SK-N-SH (cell line): Measurements from ENCODE around the gene CDH22. TPM values are rescaled to one million over a fixed set of nuclear protein-coding genes. Genes with fewer than 3 reads are reported as not detected.

ENCODE experiments used
- CTCF ChIA-PET: fragments of 300-600, 350-600 bp; formaldehyde crosslinking; extraction: SDS; loops from one replicate; lab custom pipeline; 2021; lab: Yijun Ruan, JAX
- POLR2A ChIA-PET: fragments of 350-600 bp; sonication (Branson Sonifier 250); formaldehyde crosslinking; extraction: SDS; loops from one replicate; lab custom pipeline; 2020; ENCODE audit warnings: antibody characterized with exemption, inconsistent platforms; lab: Yijun Ruan, JAX
- DNase-seq: peaks from one replicate; pipeline ENCODE4 v3.0.0; 2012
- H2AFZ ChIP-seq: fragments of 200-600 bp; sonication (generic); 2 replicates; pipeline ENCODE4 v1.8.1; 2016; ENCODE audit warnings: antibody characterized with exemption, mild to moderate bottlenecking, low read depth
- H3F3A ChIP-seq: fragments of 200-600 bp; sonication (generic); replicated peaks from 2 replicates; pipeline ENCODE3; 2016; ENCODE audit warnings: antibody characterized with exemption, mild to moderate bottlenecking; ENCODE audit not compliant: insufficient read depth
- H3K27ac ChIP-seq, 2 experiments: fragments of 200-500 bp in 1 of 2; fragments of 200-600 bp in 1 of 2; sonication (Bioruptor generic) in 1 of 2; sonication (generic), shearing (Covaris generic) in 1 of 2; 2 replicates each; pipeline versions ENCODE4 v1.5.1 to v1.6.1; 2014 to 2016; ENCODE audit warnings: low read depth in 2 of 2, inconsistent platforms in 1 of 2, low read length in 1 of 2, mild to moderate bottlenecking in 1 of 2, mixed read lengths in 1 of 2
- H3K27me3 ChIP-seq: fragments of 200-600 bp; sonication (generic), shearing (Covaris generic); 2 replicates; pipeline ENCODE4 v1.6.1; 2016; ENCODE audit warnings: mixed run types; ENCODE audit not compliant: insufficient read depth
- H3K36me3 ChIP-seq, 2 experiments: fragments of 200-500 bp in 1 of 2; fragments of 200-600 bp in 1 of 2; sonication (Bioruptor generic) in 1 of 2; sonication (generic) in 1 of 2; replicated peaks in 1 of 2; 2 replicates each; pipeline versions ENCODE3 to v1.5.1; 2014 to 2016; ENCODE audit warnings: low read length in 1 of 2, mild to moderate bottlenecking in 1 of 2; ENCODE audit not compliant: insufficient read depth in 2 of 2, control insufficient read depth in 1 of 2
- H3K4me1 ChIP-seq, 2 experiments: fragments of 200-500 bp in 1 of 2; fragments of 200-600 bp in 1 of 2; sonication (Bioruptor generic) in 1 of 2; sonication (generic), shearing (Covaris generic) in 1 of 2; 2 replicates each; pipeline versions ENCODE4 v1.5.1 to v1.6.1; 2014 to 2016; ENCODE audit warnings: low read depth in 1 of 2, low read length in 1 of 2, mixed run types in 1 of 2; ENCODE audit not compliant: insufficient read depth in 2 of 2, control insufficient read depth in 1 of 2
- H3K4me2 ChIP-seq: fragments of 200-600 bp; sonication (generic), shearing (Covaris generic); 2 replicates; pipeline ENCODE4 v1.6.1; 2017; ENCODE audit warnings: mixed run types
- H3K4me3 ChIP-seq, 2 experiments: fragments of 200-500 bp in 1 of 2; fragments of 200-600 bp in 1 of 2; sonication (Bioruptor generic) in 1 of 2; sonication (generic), shearing (Covaris generic) in 1 of 2; 2 replicates each; pipeline versions ENCODE4 v1.5.1 to v1.8.1; 2014 to 2016; ENCODE audit warnings: low read depth in 2 of 2, inconsistent platforms in 1 of 2, low read length in 1 of 2, mild to moderate bottlenecking in 1 of 2, mixed read lengths in 1 of 2, moderate library complexity in 1 of 2
- H3K79me2 ChIP-seq: fragments of 200-600 bp; sonication (generic); 2 replicates; pipeline ENCODE4 v1.8.1; 2017; ENCODE audit warnings: mild to moderate bottlenecking; ENCODE audit not compliant: insufficient read depth
- H3K9ac ChIP-seq: fragments of 200-600 bp; sonication (generic); 2 replicates; pipeline ENCODE4 v1.6.1; 2017; ENCODE audit warnings: mixed run types
- H3K9me2 ChIP-seq: fragments of 200-600 bp; sonication (generic); 2 replicates; pipeline ENCODE4 v1.6.1; 2017; ENCODE audit warnings: mixed run types
- H3K9me3 ChIP-seq: fragments of 200-600 bp; sonication (generic); 2 replicates; pipeline ENCODE4 v1.6.1; 2017; ENCODE audit warnings: mixed run types, mild to moderate bottlenecking, moderate library complexity
- H4K20me1 ChIP-seq: fragments of 200-600 bp; sonication (generic); 2 replicates; pipeline ENCODE4 v1.6.1; 2017; ENCODE audit warnings: mild to moderate bottlenecking, mixed run types; ENCODE audit not compliant: insufficient read depth
- CHD2 ChIP-seq: fragments of 150-350 bp; IDR thresholded peaks from 2 replicates; pipeline ENCODE4 v1.6.1; 2018; ENCODE audit warnings: low read length; ENCODE audit not compliant: partially characterized antibody
- CTCF ChIP-seq: fragments of 200-600 bp; sonication (generic); IDR thresholded peaks from 2 replicates; pipeline ENCODE4 v1.6.1; 2017; ENCODE audit warnings: antibody characterized with exemption, mild to moderate bottlenecking, moderate library complexity
- ELF1 ChIP-seq: IDR thresholded peaks from 2 replicates; pipeline ENCODE4 v1.4.0; 2012
- FOSL2 ChIP-seq: IDR thresholded peaks from 2 replicates; pipeline ENCODE4 v1.4.0; 2012; ENCODE audit warnings: low read depth, mild to moderate bottlenecking, moderate library complexity, borderline replicate concordance
- FOXJ3 ChIP-seq: sonication (generic); formaldehyde crosslinking; IDR thresholded peaks from 2 replicates; pipeline ENCODE4 v1.5.1; 2020; ENCODE audit warnings: mild to moderate bottlenecking, missing genetic modification reagents
- FOXM1 ChIP-seq: IDR thresholded peaks from 2 replicates; pipeline ENCODE4 v1.4.0; 2012; ENCODE audit warnings: low read depth, mild to moderate bottlenecking
- GABPA ChIP-seq: IDR thresholded peaks from 2 replicates; pipeline ENCODE4 v1.4.0; 2012; ENCODE audit warnings: low read depth, mild to moderate bottlenecking
- JUND ChIP-seq: IDR thresholded peaks from 2 replicates; pipeline ENCODE4 v1.4.0; 2012
- MAX ChIP-seq: IDR thresholded peaks from 2 replicates; pipeline ENCODE4 v1.4.0; 2012; ENCODE audit warnings: low read depth
- POLR2AphosphoS5 ChIP-seq: IDR thresholded peaks from 2 replicates; pipeline ENCODE4 v1.6.1; 2012; ENCODE audit warnings: low read depth, low read length
- RAD21 ChIP-seq: IDR thresholded peaks from 2 replicates; pipeline ENCODE4 v1.6.1; 2012; ENCODE audit warnings: mild to moderate bottlenecking, low read length
- YY1 ChIP-seq: IDR thresholded peaks from 2 replicates; pipeline ENCODE4 v1.4.0; 2012; ENCODE audit warnings: low read depth, mild to moderate bottlenecking
- ZBTB33 ChIP-seq: IDR thresholded peaks from 2 replicates; pipeline ENCODE4 v1.4.0; 2012; ENCODE audit warnings: low read depth, borderline replicate concordance
- WGBS: methylation state at CpG from one replicate; pipeline ENCODE4 v1.1.6; 2017; ENCODE audit warnings: low lambda C conversion rate; 5-methylcytosine and 5-hydroxymethylcytosine counted together
- polyA plus RNA-seq, 3 experiments: library from polyadenylated mRNA; depleted of rRNA; stranded (reverse); fragments of >200 nt; gene quantifications; 2 replicates each; pipeline ENCODE4 v1.2.3, GENCODE V29; 2012

Gene CDH22
- polyA plus RNA-seq, 1 of the 3 experiments (the other 2 are of a cell fraction): not detected

GRCh38 chr20:46284040-46284427 lies 24.3 kb downstream of the CDH22 start:
- H3K4me1 ChIP-seq: no peaks in the 10 kb centered on the region; a peak in 1 of 4 replicates
- H3K9me3 ChIP-seq: no peaks in the 10 kb centered on the region
- H4K20me1 ChIP-seq: no peaks in the 10 kb centered on the region
- CTCF ChIA-PET: interaction anchor here (1.2 to 1.7 kb wide), 4 partner anchors 9 to 151 kb away, joined by 4 to 7 read pairs (median 6); no protein-coding TSS in a partner anchor
- DNase-seq: no peak
- POLR2A ChIA-PET: no interaction called here
- H3F3A ChIP-seq: no peaks in the 10 kb centered on the region
- no peaks in the 10 kb centered on the region for H3K36me3 ChIP-seq
- no peak overlapping the region for H3K27ac ChIP-seq
- no peak overlapping the region for H3K9ac ChIP-seq
- 52% methylated on average over 7 of the region's 7 CpGs for WGBS
- no peaks in the 10 kb centered on the region for H3K79me2 ChIP-seq
- H3K9me2 ChIP-seq: no peaks in the 10 kb centered on the region
- H2AFZ ChIP-seq: no peak overlapping the region
- H3K4me2 ChIP-seq: no peak overlapping the region
- H3K4me3 ChIP-seq: no peak overlapping the region
- H3K27me3 ChIP-seq: no peaks in the 10 kb centered on the region
- TF ChIP-seq POLR2AphosphoS5 (no peak), ZBTB33 (no peak)

- H3K27ac ChIP-seq: no peak overlapping the region
- no peaks in the 10 kb centered on the region for H3K27me3 ChIP-seq
- TF ChIP-seq GABPA (no peak), FOSL2 (no peak), YY1 (no peak), RAD21 (no peak), JUND (no peak), MAX (no peak), CHD2 (no peak), FOXM1 (no peak), FOXJ3 (CRISPR knock-in tag) (no peak), ELF1 (no peak), CTCF (no peak)
- H3F3A ChIP-seq: no peaks in the 10 kb centered on the region
- no peak for DNase-seq
- no peaks in the 10 kb centered on the region; a peak in 1 of 4 replicates for H3K4me1 ChIP-seq
- 71% methylated on average over 12 of the region's 12 CpGs for WGBS
- ChIA-PET CTCF (interaction anchor here (1.0 to 1.7 kb wide), 7 partner anchors 10 to 156 kb away, joined by 3 to 7 read pairs (median 5); partner anchors contain the start of gene CDH22), POLR2A (no interaction called here)
- no peak overlapping the region for H3K4me3 ChIP-seq
- H3K9me3 ChIP-seq: no peaks in the 10 kb centered on the region
- H3K9ac ChIP-seq: no peak overlapping the region
- H3K4me2 ChIP-seq: no peak overlapping the region
- no peaks in the 10 kb centered on the region for H3K79me2 ChIP-seq
- no peak overlapping the region for H2AFZ ChIP-seq
- no peaks in the 10 kb centered on the region for H3K9me2 ChIP-seq
- H4K20me1 ChIP-seq: no peaks in the 10 kb centered on the region
- no peaks in the 10 kb centered on the region for H3K36me3 ChIP-seq
Measured at GRCh38 chr20:46283426-46284039, 24.8 kb downstream of the CDH22 start.
